Measurements from ENCODE around the gene LIN52. TPM values are rescaled to one million over a fixed set of nuclear protein-coding genes. Genes with fewer than 3 reads are reported as not detected.

The LIN52 gene
- total and polyA plus RNA-seq, 9 of the 15 experiments (the other 6 are each of a cell fraction or from before 2014, with no cell fraction given): 4.6 to 11.8 (median 9.2) TPM

- no peak for TF ChIP-seq GTF3C2 (IDR thresholded peaks at IDR 0.05; ENCODE audit: borderline replicate concordance, extremely low read depth, insufficient read length)
- TF ChIP-seq POLR3A (IDR thresholded peaks at IDR 0.05; ENCODE audit: borderline replicate concordance, extremely low read depth, insufficient read depth, insufficient read length): no peak
- TF ChIP-seq E2F5 (CRISPR knock-in tag; IDR thresholded peaks at IDR 0.05): no peak
- no peak for TF ChIP-seq NR2C2 (CRISPR knock-in tag; IDR thresholded peaks at IDR 0.05)
- TF ChIP-seq NR2C2 (tag; IDR thresholded peaks at IDR 0.05): no peak
- TF ChIP-seq HDAC6 (IDR thresholded peaks at IDR 0.05; ENCODE audit: low read depth, low read length): no peak
- no peak for TF ChIP-seq KHSRP (IDR thresholded peaks at IDR 0.05)
- no peak for TF ChIP-seq ATF3 (IDR thresholded peaks at IDR 0.05)
- no peak for TF ChIP-seq ATF3 (CRISPR knock-in tag; conservative IDR thresholded peaks at IDR 0.05)
Observed at GRCh38 chr14:74140374-74140850, 55.7 kb downstream of the LIN52 start (continued).
